A673 (cell line): ENCODE results near the gene CYP46A1. TPM values are rescaled to one million over a fixed set of nuclear protein-coding genes. Genes with fewer than 3 reads are reported as not detected.

Source experiments
- BruUV-seq: library from RNA; stranded (reverse); fragments of 400-500 nt; replicated peaks from 2 replicates; lab custom pipeline; 2021; lab: Mats Ljungman, UMichigan
- CTCF ChIA-PET: fragments of 300-600 bp; sonication (Branson Sonifier 250); formaldehyde crosslinking; loops from one replicate; lab custom pipeline; 2022; ENCODE audit warnings: antibody characterized with exemption; lab: Charles Lee
- POLR2A ChIA-PET: fragments of 300-600 bp; sonication (Branson Sonifier 250); formaldehyde crosslinking; loops from one replicate; lab custom pipeline; 2022; ENCODE audit warnings: antibody characterized with exemption; ENCODE audit not compliant: low non-redundant PET; lab: Charles Lee
- DNase-seq: peaks from one replicate; pipeline ENCODE4 v3.0.0-alpha.2; 2015; ENCODE audit warnings: low spot score
- H3K27ac ChIP-seq: fragments of 200-600 bp; sonication (generic); 2 replicates; pipeline ENCODE4 v1.5.1; 2016; ENCODE audit warnings: mixed run types, low read depth, mild to moderate bottlenecking, mixed read lengths, antibody characterized with exemption, low read length; ENCODE audit not compliant: poor library complexity, severe bottlenecking
- H3K27me3 ChIP-seq: fragments of 200-600 bp; sonication (generic); replicated peaks from 2 replicates; pipeline ENCODE4 v1.6.1; 2017; ENCODE audit warnings: mixed run types, low read depth, mild to moderate bottlenecking, mixed read lengths, antibody characterized with exemption, low read length; ENCODE audit not compliant: insufficient read depth, poor library complexity
- H3K36me3 ChIP-seq: fragments of 200-600 bp; sonication (generic); 2 replicates; pipeline ENCODE4 v1.6.1; 2016; ENCODE audit warnings: mixed run types, mild to moderate bottlenecking, mixed read lengths, antibody characterized with exemption, low read length; ENCODE audit not compliant: insufficient read depth, poor library complexity, severe bottlenecking
- H3K4me1 ChIP-seq: fragments of 200-600 bp; sonication (generic); 2 replicates; pipeline ENCODE4 v1.6.1; 2017; ENCODE audit warnings: mixed run types, mild to moderate bottlenecking, mixed read lengths, antibody characterized with exemption, low read length; ENCODE audit not compliant: insufficient read depth, poor library complexity, severe bottlenecking
- H3K4me3 ChIP-seq: fragments of 200-600 bp; sonication (generic); 2 replicates; pipeline ENCODE4 v1.5.1; 2016; ENCODE audit warnings: low read depth, mixed run types, mild to moderate bottlenecking, mixed read lengths, low read length; ENCODE audit not compliant: poor library complexity, severe bottlenecking
- H3K9me3 ChIP-seq: fragments of 200-600 bp; sonication (generic); 2 replicates; pipeline ENCODE4 v1.6.1; 2016; ENCODE audit warnings: mixed run types, low read depth, mild to moderate bottlenecking, mixed read lengths, antibody characterized with exemption, low read length; ENCODE audit not compliant: poor library complexity, severe bottlenecking
- EZH2 ChIP-seq: fragments of 200-600 bp; sonication (generic); IDR thresholded peaks from 2 replicates; pipeline ENCODE4 v1.6.1; 2017; ENCODE audit warnings: borderline replicate concordance, low read depth, mild to moderate bottlenecking, mixed read lengths, antibody characterized with exemption, low read length; ENCODE audit not compliant: poor library complexity, severe bottlenecking
- intact Hi-C: fragments of 100-400 bp; cut with micrococcal nuclease; formaldehyde crosslinking; loops from one replicate; pipeline ENCODE4 v1.10.0; 2022; ENCODE audit not compliant: unreplicated experiment
- total RNA-seq: library from RNA; stranded (reverse); gene quantifications from 2 replicates; pipeline ENCODE4 v1.2.3, GENCODE V29; 2021
- TF ChIP-seq, protein P1 (sequence below): fragments of 300-800, 200-600 bp; sonication (generic); conservative IDR thresholded peaks from 2 replicates; pipeline ENCODE4 v1.5.1; 2017; ENCODE audit warnings: low read depth, mild to moderate bottlenecking, antibody characterized with exemption, low read length, moderate library complexity, mixed read lengths

Gene CYP46A1
- total RNA-seq, 1 experiment from 2014 or later, result not detected

DNA sequence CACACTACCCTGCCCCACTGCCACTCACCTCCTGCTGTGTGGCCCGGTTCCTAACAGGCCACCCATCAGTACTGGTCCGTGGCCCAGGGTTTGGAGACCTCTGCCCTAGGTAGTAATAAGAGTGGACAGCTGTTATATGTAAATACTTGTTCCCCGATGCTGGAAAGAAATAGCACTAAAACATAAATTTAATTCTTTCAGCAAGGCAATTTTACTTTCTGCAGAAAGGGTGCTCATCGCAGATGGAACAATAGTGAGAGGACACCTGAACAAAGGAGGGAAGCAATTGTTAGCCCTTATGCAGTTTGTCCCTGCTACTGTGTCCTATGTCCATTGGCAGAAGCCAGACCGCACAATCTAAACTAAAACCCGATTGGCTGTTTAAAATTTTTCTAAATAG lies 5.9 kb upstream of the CYP46A1 start:
- Histone ChIP-seq H3K36me3 (no peaks in the 10 kb centered on the region), H3K4me1 (no peaks in the 10 kb centered on the region), H3K27me3 (no peaks in the 10 kb centered on the region), H3K4me3 (no peak overlapping the region), H3K9me3 (peaks cover 19% of the 10 kb centered on the region), H3K27ac (no peak overlapping the region)
- POLR2A ChIA-PET, result no interaction called here
- TF ChIP-seq, protein P1, sequence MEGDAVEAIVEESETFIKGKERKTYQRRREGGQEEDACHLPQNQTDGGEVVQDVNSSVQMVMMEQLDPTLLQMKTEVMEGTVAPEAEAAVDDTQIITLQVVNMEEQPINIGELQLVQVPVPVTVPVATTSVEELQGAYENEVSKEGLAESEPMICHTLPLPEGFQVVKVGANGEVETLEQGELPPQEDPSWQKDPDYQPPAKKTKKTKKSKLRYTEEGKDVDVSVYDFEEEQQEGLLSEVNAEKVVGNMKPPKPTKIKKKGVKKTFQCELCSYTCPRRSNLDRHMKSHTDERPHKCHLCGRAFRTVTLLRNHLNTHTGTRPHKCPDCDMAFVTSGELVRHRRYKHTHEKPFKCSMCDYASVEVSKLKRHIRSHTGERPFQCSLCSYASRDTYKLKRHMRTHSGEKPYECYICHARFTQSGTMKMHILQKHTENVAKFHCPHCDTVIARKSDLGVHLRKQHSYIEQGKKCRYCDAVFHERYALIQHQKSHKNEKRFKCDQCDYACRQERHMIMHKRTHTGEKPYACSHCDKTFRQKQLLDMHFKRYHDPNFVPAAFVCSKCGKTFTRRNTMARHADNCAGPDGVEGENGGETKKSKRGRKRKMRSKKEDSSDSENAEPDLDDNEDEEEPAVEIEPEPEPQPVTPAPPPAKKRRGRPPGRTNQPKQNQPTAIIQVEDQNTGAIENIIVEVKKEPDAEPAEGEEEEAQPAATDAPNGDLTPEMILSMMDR, result no peak
- no peak for TF ChIP-seq EZH2
- intact Hi-C loops, result no loop called here
- DNase-seq, result no peak
- CTCF ChIA-PET, result no interaction called here
- no TSS peak for BruUV-seq

DNA sequence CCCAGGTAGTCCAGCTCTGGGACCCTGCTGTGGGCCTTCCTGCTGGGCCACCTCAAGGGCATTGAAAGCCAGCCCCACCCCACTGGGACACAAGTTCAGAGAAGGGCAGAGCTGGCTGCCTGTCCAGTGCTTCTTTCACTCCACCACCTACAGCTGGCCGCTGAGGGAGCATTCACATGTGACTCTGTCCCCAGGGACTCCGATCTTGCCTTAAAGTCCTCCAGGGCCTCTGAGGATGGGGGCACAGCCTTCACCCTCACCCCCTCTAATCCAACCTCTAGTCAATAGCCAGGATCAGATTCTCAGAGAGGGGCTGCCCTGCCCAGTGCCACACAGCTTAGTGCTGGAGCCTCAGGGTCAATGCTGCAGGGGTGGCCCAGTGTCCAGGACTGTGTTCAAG lies 5.0 kb upstream of the CYP46A1 start:
- no peak for DNase-seq
- Histone ChIP-seq H3K4me3 (no peak overlapping the region), H3K27me3 (no peaks in the 10 kb centered on the region), H3K4me1 (no peaks in the 10 kb centered on the region), H3K36me3 (no peaks in the 10 kb centered on the region), H3K27ac (no peak overlapping the region), H3K9me3 (peaks cover 19% of the 10 kb centered on the region)
- intact Hi-C loops, result no loop called here
- ChIA-PET POLR2A (no interaction called here), CTCF (no interaction called here)
- TF ChIP-seq, protein P1, result no peak
- TF ChIP-seq EZH2, result no peak
- no TSS peak for BruUV-seq

DNA sequence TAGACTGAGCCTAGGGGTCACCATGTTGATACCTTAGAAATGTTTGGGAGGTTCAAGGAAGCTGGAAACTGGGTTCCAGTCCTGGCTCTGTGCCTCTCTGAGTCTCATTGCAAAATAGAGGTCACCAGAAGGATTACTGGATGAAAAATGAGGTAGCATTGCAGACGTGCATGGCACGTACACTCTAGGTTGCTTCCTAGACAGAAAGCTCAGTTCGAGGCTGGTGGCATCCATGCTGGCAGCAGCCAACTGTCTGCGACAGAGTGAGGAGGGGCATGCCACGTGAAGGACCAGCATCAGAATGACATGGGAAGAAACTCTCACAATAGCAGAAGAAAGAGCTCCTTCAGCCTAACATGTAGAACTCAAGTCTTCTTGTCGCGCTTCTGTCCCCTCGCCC lies 4.6 kb upstream of the CYP46A1 start:
- DNase-seq, result no peak
- no peaks in the 10 kb centered on the region for H3K27me3 ChIP-seq
- no peak overlapping the region for H3K27ac ChIP-seq
- ChIA-PET CTCF (no interaction called here), POLR2A (interaction anchor here (0.7 kb wide), 1 partner anchor 29 kb away, joined by 3 read pairs; no protein-coding TSS in a partner anchor)
- H3K9me3 ChIP-seq, result peaks cover 19% of the 10 kb centered on the region
- BruUV-seq, result no TSS peak
- TF ChIP-seq, protein P1, result no peak
- intact Hi-C loops, result no loop called here
- no peaks in the 10 kb centered on the region for H3K36me3 ChIP-seq
- no peak overlapping the region for H3K4me3 ChIP-seq
- no peaks in the 10 kb centered on the region for H3K4me1 ChIP-seq
